ENCODE data around the gene ACOXL. TPM values are rescaled to one million over a fixed set of nuclear protein-coding genes. Genes with fewer than 3 reads are reported as not detected.
A peak's percentile ranks its signal among the peaks of the same experiment; 100 is the strongest.

The ACOXL gene
- total and polyA plus RNA-seq, 9 donors = 0.17 to 0.31 (median 0.23) TPM; not detected in 4

DNA sequence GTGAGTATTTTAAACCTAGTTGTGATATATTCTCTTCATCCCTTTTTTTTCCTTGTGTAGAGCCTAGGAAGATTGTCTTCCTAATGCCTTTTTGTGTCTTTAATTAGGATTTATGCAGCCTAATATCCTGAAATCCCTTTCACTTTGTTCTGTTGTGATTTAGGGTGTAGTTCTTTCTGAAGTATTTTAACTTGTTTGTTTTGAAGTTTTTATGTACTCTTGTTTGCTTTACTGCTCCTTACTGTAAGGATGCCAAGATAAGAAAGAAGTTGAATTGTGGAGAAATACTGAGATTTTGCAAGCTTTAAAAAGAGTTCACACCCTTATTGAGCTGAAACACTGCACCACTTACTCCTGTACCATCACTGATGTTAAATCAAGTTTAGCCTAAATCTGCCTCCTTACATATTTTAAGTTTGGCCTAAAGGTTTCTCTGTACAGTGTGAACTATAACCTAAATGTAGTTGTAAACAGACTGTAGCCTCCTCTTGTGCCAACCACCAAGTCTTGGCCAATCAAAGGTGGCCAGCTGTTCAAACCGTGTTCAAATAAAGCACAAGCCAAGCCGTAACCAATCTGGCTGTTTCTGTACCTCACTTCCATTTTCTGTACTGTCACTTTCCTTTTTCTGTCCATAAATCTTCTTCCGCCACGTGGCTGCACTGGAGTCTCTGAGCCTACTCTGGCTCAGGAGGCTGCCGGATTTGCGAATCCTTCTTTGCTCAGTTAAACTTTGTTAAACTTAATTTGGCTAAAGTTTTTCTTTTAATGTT is 17.7 kb upstream of the ACOXL start:
- Histone ChIP-seq H3K27ac (no peak overlapping the region), H3K9me3 (no peaks in the 10 kb centered on the region), H3K4me3 (no peak overlapping the region), H3K36me3 (no peaks in the 10 kb centered on the region), H3K4me1 (ENCODE audit: insufficient read depth) (peaks cover 11% of the 10 kb centered on the region), H3K27me3 (no peaks in the 10 kb centered on the region)
- 45 to 58% (median 46%) methylated on average over 6 of the region's 6 CpGs for WGBS, 3 donors
- intact Hi-C loops (cut with DNase I) = no loop called here
- TF ChIP-seq POLR2A (IDR thresholded peaks at IDR 0.05) (no peak), EP300 (IDR thresholded peaks at IDR 0.05) (no peak)
- TF ChIP-seq, protein P1, sequence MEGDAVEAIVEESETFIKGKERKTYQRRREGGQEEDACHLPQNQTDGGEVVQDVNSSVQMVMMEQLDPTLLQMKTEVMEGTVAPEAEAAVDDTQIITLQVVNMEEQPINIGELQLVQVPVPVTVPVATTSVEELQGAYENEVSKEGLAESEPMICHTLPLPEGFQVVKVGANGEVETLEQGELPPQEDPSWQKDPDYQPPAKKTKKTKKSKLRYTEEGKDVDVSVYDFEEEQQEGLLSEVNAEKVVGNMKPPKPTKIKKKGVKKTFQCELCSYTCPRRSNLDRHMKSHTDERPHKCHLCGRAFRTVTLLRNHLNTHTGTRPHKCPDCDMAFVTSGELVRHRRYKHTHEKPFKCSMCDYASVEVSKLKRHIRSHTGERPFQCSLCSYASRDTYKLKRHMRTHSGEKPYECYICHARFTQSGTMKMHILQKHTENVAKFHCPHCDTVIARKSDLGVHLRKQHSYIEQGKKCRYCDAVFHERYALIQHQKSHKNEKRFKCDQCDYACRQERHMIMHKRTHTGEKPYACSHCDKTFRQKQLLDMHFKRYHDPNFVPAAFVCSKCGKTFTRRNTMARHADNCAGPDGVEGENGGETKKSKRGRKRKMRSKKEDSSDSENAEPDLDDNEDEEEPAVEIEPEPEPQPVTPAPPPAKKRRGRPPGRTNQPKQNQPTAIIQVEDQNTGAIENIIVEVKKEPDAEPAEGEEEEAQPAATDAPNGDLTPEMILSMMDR (IDR thresholded peaks at IDR 0.05) = no peak
- DNase-seq = no peak

DNA sequence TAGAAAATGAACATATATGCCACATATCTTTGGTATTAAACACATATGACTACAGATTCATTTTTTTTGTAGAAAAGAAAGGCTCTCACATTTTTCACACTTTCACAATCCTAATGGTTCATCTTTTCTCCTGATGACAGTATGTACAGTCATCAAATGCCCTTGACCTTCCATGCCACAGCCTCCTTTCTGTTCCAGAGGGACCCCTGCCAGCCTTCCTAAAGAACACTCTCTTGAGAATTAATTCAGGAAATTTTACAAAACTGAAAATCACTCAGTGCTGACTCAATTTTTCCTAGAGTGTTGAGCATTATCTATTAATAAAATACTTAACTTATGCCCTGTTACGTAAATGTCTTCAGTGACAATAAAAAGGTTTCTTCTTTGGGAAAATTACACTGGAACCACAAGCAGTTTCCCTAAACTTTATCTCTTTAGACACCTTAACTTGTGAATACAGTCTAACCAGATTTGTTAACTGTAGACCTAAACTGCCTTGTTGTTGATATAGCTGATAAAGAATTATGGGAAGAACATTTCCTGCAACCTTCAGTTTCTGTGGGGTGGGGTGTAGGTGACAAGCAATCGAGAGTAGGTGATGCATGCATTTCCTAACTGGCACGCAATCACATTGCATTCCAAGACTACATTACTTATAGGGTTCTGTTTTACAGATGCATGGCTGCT is 15.3 kb upstream of the ACOXL start:
- TF ChIP-seq EP300 (IDR thresholded peaks at IDR 0.05) (no peak), POLR2A (IDR thresholded peaks at IDR 0.05) (no peak)
- TF ChIP-seq, protein P1 (IDR thresholded peaks at IDR 0.05) = no peak
- 52 to 54% (median 53%) methylated on average over 3 of the region's 3 CpGs for WGBS, 3 donors
- DNase-seq = no peak
- Histone ChIP-seq H3K27me3 (no peaks in the 10 kb centered on the region), H3K4me1 (ENCODE audit: insufficient read depth) (peaks cover 11% of the 10 kb centered on the region), H3K4me3 (no peak overlapping the region), H3K9me3 (no peaks in the 10 kb centered on the region), H3K36me3 (no peaks in the 10 kb centered on the region), H3K27ac (no peak overlapping the region)
- intact Hi-C loops (cut with DNase I) = no loop called here

DNA sequence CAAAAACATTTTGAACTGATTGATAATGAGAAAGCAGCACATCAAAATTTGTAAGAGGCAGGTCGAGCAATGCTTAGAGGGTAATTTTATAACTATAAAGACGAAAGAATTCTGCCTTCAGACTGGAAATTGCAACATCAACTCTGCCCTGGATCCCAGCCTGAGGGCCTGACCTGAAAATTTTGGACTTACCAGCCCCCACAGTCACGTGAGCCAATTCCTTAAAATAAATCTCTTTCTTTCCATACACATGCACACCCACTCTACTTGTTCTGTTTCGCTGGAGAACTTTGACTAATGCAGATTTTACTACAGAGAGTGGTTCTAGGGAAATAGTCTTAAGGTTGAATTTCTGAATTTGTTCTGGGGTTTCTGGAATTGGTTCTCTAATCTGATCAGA is 14.6 kb upstream of the ACOXL start:
- TF ChIP-seq POLR2A (IDR thresholded peaks at IDR 0.05) = no peak
- TF ChIP-seq, protein P1 (IDR thresholded peaks at IDR 0.05) = no peak
- no peak overlapping the region for H3K27ac ChIP-seq
- H3K4me3 ChIP-seq = no peak overlapping the region
- intact Hi-C loops (cut with DNase I) = no loop called here
- H3K27me3 ChIP-seq = no peaks in the 10 kb centered on the region
- H3K4me1 ChIP-seq (ENCODE audit: insufficient read depth) = peaks cover 11% of the 10 kb centered on the region
- 5 to 7% (median 7%) methylated on average over 4 of the region's 4 CpGs for WGBS, 3 donors
- H3K9me3 ChIP-seq = no peaks in the 10 kb centered on the region
- DNase-seq = peak; percentile 38 to 72 (median 65)
- H3K36me3 ChIP-seq = no peaks in the 10 kb centered on the region

DNA sequence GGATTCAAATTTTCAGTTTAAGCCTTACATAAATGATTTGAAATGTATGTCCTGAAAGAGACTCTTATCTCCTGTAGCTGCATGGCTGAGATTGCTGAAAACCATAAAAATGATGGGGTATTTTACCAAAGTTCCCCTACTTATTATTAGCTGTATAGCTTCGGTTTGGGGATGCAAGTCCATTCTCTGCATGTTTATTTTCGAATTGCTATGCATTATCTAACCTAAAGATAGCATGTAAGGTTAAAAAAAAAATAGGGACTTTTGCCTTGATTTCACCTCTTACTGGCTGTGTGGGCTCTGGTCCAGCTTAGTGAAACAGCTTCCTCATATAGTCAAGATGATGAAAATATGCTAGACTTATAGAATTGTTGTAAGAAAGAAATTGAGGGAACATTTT is 14.0 kb upstream of the ACOXL start:
- H3K9me3 ChIP-seq = no peaks in the 10 kb centered on the region
- WGBS, 3 donors = 75 to 85% (median 84%) methylated on average over 2 of the region's 2 CpGs
- DNase-seq = no peak
- H3K4me1 ChIP-seq (ENCODE audit: insufficient read depth) = peaks cover 11% of the 10 kb centered on the region
- no peaks in the 10 kb centered on the region for H3K27me3 ChIP-seq
- H3K4me3 ChIP-seq = no peak overlapping the region
- H3K27ac ChIP-seq = no peak overlapping the region
- intact Hi-C loops (cut with DNase I) = no loop called here
- H3K36me3 ChIP-seq = no peaks in the 10 kb centered on the region
- TF ChIP-seq POLR2A (IDR thresholded peaks at IDR 0.05) = no peak
- no peak for TF ChIP-seq EP300 (IDR thresholded peaks at IDR 0.05)
- TF ChIP-seq, protein P1 (IDR thresholded peaks at IDR 0.05) = no peak

All from ovary (tissue), 9 donors.